ENCODE measurements around the gene STK24. TPM values are rescaled to one million over a fixed set of nuclear protein-coding genes. Genes with fewer than 3 reads are reported as not detected.

The STK24 gene
- total and polyA plus RNA-seq, 2 of the 8 experiments (the other 6 are each of a cell fraction or from before 2014, with no cell fraction given), result 62.8 to 143 TPM

GRCh38 chr13:98442391-98443230 lies 134.3 kb downstream of the STK24 start:
- Histone ChIP-seq H4K5ac (ENCODE audit: insufficient read length, low read depth, low read length) (no peak overlapping the region), H3K27me3 (replicated peaks in 1 of 4; ENCODE audit: control insufficient read depth in 3 of 4, extremely low read depth in 1 of 4, insufficient read depth in 3 of 4, low read length in 3 of 4) (no peaks in the 10 kb centered on the region), H3K79me1 (ENCODE audit: low read depth, low read length) (no peaks in the 10 kb centered on the region; the same call in 1 of the 2 replicates), H3K4ac (replicated peaks; ENCODE audit: insufficient read length, low read depth, low read length) (no peak overlapping the region), H3K4me1 (replicated peaks in 1 of 4; ENCODE audit: control insufficient read depth in 3 of 4, insufficient read depth in 4 of 4, low read length in 3 of 4) (peaks cover 0 to 6% (median 2%) of the 10 kb centered on the region in 4 experiments; a peak in 3 of 7 replicates), H2AK5ac (ENCODE audit: low read depth, low read length) (no peak overlapping the region), H2BK120ac (replicated peaks; ENCODE audit: low read depth, low read length) (no peak overlapping the region), H4K20me1 (replicated peaks in 1 of 2; ENCODE audit: control insufficient read depth in 1 of 2, insufficient read depth in 2 of 2, low read length in 2 of 2) (peaks cover 3 to 4% of the 10 kb centered on the region in 2 experiments), H3K4me3 (ENCODE audit: extremely low read depth in 1 of 4, insufficient read depth in 2 of 4, low read depth in 3 of 4, low read length in 4 of 4) (no peak overlapping the region), H3K4me2 (ENCODE audit: insufficient read depth in 1 of 2, low read depth in 2 of 2, low read length in 2 of 2) (no peak overlapping the region), H3K27ac (ENCODE audit: low read depth, low read length) (no peak overlapping the region), H3K14ac (ENCODE audit: insufficient read length) (no peak overlapping the region), H2BK15ac (ENCODE audit: low read length) (no peak overlapping the region), H2BK20ac (ENCODE audit: low read length) (no peak overlapping the region), H2AFZ (ENCODE audit: low read length) (no peak overlapping the region), H3K9ac (replicated peaks in 1 of 4; ENCODE audit: extremely low read depth in 1 of 4, low read depth in 3 of 4, low read length in 3 of 4) (no peak overlapping the region), H4K8ac (ENCODE audit: extremely low read depth, insufficient read depth, low read length) (no peak overlapping the region), H3K79me2 (ENCODE audit: control insufficient read depth in 1 of 2, insufficient read depth in 2 of 2, low read length in 2 of 2) (no peaks in the 10 kb centered on the region), H3K9me3 (ENCODE audit: insufficient read depth in 2 of 2, low read depth in 1 of 2, low read length in 1 of 2) (no peaks in the 10 kb centered on the region), H2BK5ac (ENCODE audit: low read depth, low read length) (no peak overlapping the region), H3K23me2 (ENCODE audit: low read depth, low read length) (no peaks in the 10 kb centered on the region), H2BK12ac (ENCODE audit: low read depth, low read length) (no peak overlapping the region), H3K56ac (replicated peaks; ENCODE audit: insufficient read length, low read depth, low read length) (no peak overlapping the region), H3K36me3 (ENCODE audit: control insufficient read depth in 2 of 4, insufficient read depth in 4 of 4, low read length in 3 of 4) (peaks cover 2 to 15% (median 5%) of the 10 kb centered on the region in 4 experiments; a peak in 5 of 8 replicates), H3K23ac (ENCODE audit: insufficient read length) (no peak overlapping the region), H3K18ac (ENCODE audit: extremely low read depth, low read length) (no peak overlapping the region), H4K91ac (replicated peaks; ENCODE audit: insufficient read length, low read length) (no peak overlapping the region)
- WGBS, 2 experiments (ENCODE audit: extremely low coverage in 1 of 2, insufficient coverage in 1 of 2, insufficient read length in 1 of 2, insufficient replicate concordance in 2 of 2, low coverage in 1 of 2, low lambda C conversion rate in 2 of 2, missing lambda C conversion rate in 1 of 2), result 87% methylated on average over 27 of the region's 27 CpGs; no CpG with 5 or more reads in 1 of the 2 experiments
- no peak for TF ChIP-seq CTCF (IDR thresholded peaks at IDR 0.05; ENCODE audit: control extremely low read depth in 1 of 3, insufficient read depth in 1 of 3, low read depth in 1 of 3, low read length in 3 of 3)
- TF ChIP-seq POLR2A (IDR thresholded peaks at IDR 0.05; ENCODE audit: control extremely low read depth in 1 of 2, low read depth in 2 of 2, low read length in 2 of 2), result no peak
- DNase-seq (ENCODE audit: low read depth in 1 of 2, low spot score in 2 of 2) (no peak), FAIRE-seq (no peak)
- ChIA-PET CTCF (ENCODE audit: partially characterized antibody) (interaction anchor here (0.7 to 6.7 kb wide), 6 partner anchors 21 to 409 kb away, joined by 3 to 115 read pairs (median 4); no protein-coding TSS in a partner anchor), POLR2A (ENCODE audit: partially characterized antibody) (interaction anchor here (0.6 kb wide), 1 partner anchor 49 kb away, joined by 3 read pairs; no protein-coding TSS in a partner anchor)
